SU-DHL-6 (cell line): Measurements from ENCODE around the gene CYTH1.

ENCODE experiments used
- EZH2phosphoT487 ChIP-seq: fragments of 200-600 bp; sonication (generic), shearing (Covaris generic); conservative IDR thresholded peaks from 2 replicates; pipeline ENCODE4 v1.6.1; 2018; ENCODE audit warnings: mild to moderate bottlenecking, antibody characterized with exemption, low read length, moderate library complexity, mixed read lengths
- TF ChIP-seq, protein P1 (sequence below): fragments of 200-600 bp; sonication (generic); IDR thresholded peaks from one replicate; pipeline ENCODE4 v1.5.1; 2017; ENCODE audit warnings: antibody characterized with exemption, mild to moderate bottlenecking, low read length, moderate library complexity; ENCODE audit not compliant: insufficient read depth, poor library complexity, severe bottlenecking

DNA sequence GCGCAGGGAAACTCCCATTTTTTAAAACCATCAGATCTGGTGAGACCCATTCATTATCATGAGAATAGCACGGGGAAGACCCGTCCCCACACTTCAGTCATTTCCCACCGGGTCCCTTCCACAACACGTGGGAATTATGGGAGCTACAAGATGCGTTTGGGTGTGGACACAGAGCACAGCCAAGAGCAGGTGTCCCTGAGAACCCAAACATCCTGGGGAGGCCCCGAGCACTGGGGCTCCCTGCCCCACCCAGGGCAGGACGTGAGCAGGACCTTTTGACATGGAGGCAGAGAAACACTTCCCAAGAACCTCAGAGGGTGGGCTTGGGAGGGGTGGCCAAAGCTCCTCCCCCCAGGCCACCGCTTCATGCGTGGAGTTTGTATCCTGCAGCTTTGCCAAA lies 115.0 kb downstream of the CYTH1 start:
- TF ChIP-seq, protein P1, sequence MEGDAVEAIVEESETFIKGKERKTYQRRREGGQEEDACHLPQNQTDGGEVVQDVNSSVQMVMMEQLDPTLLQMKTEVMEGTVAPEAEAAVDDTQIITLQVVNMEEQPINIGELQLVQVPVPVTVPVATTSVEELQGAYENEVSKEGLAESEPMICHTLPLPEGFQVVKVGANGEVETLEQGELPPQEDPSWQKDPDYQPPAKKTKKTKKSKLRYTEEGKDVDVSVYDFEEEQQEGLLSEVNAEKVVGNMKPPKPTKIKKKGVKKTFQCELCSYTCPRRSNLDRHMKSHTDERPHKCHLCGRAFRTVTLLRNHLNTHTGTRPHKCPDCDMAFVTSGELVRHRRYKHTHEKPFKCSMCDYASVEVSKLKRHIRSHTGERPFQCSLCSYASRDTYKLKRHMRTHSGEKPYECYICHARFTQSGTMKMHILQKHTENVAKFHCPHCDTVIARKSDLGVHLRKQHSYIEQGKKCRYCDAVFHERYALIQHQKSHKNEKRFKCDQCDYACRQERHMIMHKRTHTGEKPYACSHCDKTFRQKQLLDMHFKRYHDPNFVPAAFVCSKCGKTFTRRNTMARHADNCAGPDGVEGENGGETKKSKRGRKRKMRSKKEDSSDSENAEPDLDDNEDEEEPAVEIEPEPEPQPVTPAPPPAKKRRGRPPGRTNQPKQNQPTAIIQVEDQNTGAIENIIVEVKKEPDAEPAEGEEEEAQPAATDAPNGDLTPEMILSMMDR = no peak
- no peak for TF ChIP-seq EZH2phosphoT487
